OCI-LY7 (cell line): ENCODE measurements around the gene TAF4.

Experiments
- CTCF ChIP-seq: fragments of 200-600 bp; sonication (generic); conservative IDR thresholded peaks from 2 replicates; pipeline ENCODE4 v1.5.1; 2014; ENCODE audit warnings: mild to moderate bottlenecking, antibody characterized with exemption, low read length, moderate library complexity, mixed read lengths
- EZH2phosphoT487 ChIP-seq: fragments of 200-600 bp; sonication (generic); IDR thresholded peaks from 2 replicates; pipeline ENCODE4 v1.6.1; 2018; ENCODE audit warnings: low read depth, borderline replicate concordance, mild to moderate bottlenecking, mixed run types, antibody characterized with exemption, low read length, moderate library complexity, mixed read lengths

DNA sequence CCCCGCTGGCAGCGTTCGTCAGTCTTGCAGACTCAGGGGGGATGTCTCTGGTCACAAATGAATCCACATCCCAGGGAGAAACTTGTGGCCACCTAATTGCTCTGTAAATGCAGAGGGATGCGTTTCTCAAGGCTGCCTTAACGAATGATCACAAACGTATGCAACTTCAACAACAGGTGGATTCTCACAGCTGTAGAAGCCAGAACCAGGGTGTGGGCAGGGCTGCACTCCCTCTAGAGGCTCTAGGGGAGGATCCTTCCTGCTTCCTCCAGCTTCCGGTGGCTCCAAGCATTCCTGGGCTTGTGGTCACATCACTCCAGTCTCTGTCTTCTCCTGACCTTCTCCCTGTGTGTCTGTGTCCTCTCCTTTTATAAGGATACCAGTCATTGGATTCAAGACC, 3.3 kb upstream of the TAF4 start:
- TF ChIP-seq CTCF, result no peak
- TF ChIP-seq EZH2phosphoT487, result no peak
